OCI-LY1 (cell line): ENCODE results near the gene TAS1R1.

Experiments used
- CTCF ChIP-seq: fragments of 200-600 bp; sonication (generic), shearing (Covaris generic); IDR thresholded peaks from 2 replicates; pipeline ENCODE4 v1.5.1; 2017; ENCODE audit warnings: mild to moderate bottlenecking, antibody characterized with exemption, low read length, moderate library complexity, mixed read lengths
- EZH2 ChIP-seq: fragments of 200-600 bp; sonication (generic), shearing (Covaris generic); IDR thresholded peaks from 2 replicates; pipeline ENCODE4 v1.8.0; 2017; ENCODE audit warnings: borderline replicate concordance, mixed run types, mild to moderate bottlenecking, antibody characterized with exemption, low read length, moderate library complexity, mixed read lengths

DNA sequence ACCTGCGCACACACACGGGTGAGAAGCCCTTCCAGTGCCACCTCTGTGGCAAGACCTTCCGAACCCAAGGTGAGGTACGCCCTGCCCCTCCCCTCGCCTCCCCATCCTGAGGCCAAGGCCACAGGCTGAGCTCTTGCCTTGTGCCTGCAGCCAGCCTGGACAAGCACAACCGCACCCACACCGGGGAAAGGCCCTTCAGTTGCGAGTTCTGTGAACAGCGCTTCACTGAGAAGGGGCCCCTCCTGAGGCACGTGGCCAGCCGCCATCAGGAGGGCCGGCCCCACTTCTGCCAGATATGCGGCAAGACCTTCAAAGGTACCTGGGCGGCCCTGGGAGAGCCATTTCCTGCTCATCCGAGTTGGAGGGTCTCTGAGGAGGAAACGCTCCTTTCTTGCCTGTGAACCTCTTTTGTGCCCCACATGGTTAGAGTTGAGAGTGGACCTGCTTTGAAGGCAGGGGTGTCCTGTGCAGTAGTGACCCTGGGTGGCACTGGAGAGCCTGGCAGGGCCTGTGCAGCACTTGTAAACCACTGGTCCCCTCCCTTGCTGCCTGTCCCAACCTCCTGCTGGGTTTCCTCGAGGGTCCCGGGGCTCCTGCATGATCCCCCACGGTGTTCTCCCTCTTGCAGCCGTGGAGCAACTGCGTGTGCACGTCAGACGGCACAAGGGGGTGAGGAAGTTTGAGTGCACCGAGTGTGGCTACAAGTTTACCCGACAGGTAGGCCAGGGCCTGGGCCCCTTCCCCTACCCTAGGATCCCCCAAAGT is 33.2 kb downstream of the TAS1R1 start:
- TF ChIP-seq CTCF (no peak), EZH2 (no peak)
